COLO668 (cell line): ENCODE data around the gene NME7.
"Not testable (repeated sequence)": the region's sequence is repeated elsewhere in the genome, so short reads cannot be mapped to it uniquely, and the experiment has no call there.

Experiments used
- DNase-seq: peaks from one replicate; lab custom pipeline; 2025; ENCODE audit not compliant: unreplicated experiment; lab: John Stamatoyannopoulos, UW

The NME7 gene, protein sequence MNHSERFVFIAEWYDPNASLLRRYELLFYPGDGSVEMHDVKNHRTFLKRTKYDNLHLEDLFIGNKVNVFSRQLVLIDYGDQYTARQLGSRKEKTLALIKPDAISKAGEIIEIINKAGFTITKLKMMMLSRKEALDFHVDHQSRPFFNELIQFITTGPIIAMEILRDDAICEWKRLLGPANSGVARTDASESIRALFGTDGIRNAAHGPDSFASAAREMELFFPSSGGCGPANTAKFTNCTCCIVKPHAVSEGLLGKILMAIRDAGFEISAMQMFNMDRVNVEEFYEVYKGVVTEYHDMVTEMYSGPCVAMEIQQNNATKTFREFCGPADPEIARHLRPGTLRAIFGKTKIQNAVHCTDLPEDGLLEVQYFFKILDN

DNA sequence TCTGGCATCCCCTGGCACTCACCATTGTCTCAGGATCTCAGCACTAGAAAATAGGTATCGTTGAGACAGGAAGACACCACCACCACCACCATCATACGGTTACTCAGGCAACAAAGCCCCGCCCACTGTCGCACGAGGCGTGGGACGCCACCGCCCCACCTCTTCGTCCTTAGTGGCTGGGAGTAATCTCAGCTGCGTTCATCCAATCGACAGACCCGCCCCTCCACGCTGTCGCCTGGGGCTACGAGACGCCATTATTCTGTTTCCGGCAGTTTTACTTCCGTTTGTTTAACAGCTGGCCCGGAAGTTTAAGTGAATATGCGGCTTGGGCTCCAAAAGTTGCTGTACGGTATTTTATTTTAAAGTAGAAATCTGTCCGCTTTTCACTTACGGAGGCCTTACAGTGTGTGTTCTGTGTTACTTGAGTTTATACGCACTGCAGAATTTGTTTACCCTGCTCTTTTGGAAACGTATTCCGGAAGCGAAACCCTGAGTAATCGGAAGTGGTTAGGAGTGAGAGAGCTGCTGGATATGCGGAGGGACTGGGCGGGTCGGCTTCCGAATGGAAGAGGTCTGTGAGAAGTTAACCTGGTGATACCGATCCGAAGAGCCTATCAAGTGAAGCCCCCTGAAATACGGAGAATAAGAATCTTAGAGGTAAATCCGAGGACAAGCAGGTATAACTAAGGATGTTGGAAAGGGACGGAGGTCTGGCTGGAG, at the start of gene NME7, which contains the start of gene BLZF1:
TSS of gene NME7 (minus strand) at position 112 of the 720 bp plus-strand sequence. CDS start at position 25, 87 bp downstream.
TSS of gene BLZF1 (plus strand) at position 510 of the 720 bp plus-strand sequence. CDS start 1,328 bp downstream, outside the sequence.
- DNase-seq = peak; percentile 99

- DNase-seq = no peak
These were observed 47.4 kb upstream of the NME7 start for GRCh38 chr1:169414952-169415351.

GRCh38 chr1:169408340-169408739, 40.7 kb upstream of the NME7 start:
- DNase-seq = not testable (repeated sequence)

- not testable (repeated sequence) for DNase-seq
These were observed 35.0 kb upstream of the NME7 start for GRCh38 chr1:169402578-169402977.

DNA sequence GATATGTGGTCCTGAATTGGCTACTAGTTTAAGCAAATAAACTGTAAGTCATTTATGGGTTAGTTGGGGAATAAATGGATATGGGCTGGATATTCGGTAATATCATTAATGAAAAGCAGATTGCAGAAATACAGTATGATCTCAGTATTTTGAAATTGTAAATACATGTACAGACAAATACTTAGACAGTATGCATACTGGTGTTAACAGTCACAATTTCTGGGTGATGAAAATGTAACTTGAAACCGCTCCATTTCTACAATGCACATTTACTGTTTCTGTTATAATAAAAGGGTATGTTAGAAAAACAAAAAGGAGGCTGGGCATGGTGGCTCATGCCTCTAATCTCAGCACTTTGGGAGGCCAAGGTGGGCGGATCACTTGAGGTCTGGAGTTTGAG, 28.4 kb upstream of the NME7 start:
- DNase-seq = no peak

GRCh38 chr1:169392406-169392805, 24.8 kb upstream of the NME7 start:
- no peak for DNase-seq

DNA sequence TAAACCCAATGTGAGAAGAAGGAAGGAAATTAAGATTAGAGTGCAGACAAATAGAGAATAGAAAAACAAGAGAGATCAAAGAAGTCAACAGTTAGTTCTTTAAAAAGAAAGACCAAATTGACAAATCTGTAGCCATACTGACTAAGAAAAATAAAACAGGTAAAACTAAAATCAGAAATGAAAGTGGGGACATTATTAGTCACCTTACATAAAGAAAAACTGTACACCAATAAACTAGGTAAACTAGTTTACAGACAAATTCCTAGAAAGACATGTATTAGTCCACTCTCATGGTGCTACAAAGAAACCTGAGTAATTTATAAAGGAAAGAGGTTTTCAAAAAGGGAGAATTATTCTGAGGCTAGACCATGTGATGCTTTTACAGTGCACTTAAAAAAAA, 22.7 kb upstream of the NME7 start:
- no peak for DNase-seq

DNA sequence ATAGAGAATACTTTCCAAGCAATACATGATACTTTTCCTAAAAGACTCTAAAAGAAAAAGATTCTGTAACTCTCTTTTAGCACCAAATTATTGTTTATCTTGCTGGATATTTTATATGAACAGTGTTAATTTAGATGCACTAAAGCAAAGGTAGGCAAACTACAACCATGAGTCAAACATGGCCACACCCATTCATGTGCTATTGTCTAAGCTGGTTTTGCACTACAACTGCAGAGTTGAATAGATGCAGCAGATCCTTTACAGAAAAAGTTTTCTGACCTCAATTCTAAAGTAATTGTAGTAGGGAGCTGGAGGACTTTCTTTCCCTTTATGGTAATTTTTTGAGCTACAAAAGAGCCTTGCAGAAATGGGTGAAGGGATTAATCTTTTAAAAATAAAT, 19.8 kb upstream of the NME7 start:
- no peak for DNase-seq

DNA sequence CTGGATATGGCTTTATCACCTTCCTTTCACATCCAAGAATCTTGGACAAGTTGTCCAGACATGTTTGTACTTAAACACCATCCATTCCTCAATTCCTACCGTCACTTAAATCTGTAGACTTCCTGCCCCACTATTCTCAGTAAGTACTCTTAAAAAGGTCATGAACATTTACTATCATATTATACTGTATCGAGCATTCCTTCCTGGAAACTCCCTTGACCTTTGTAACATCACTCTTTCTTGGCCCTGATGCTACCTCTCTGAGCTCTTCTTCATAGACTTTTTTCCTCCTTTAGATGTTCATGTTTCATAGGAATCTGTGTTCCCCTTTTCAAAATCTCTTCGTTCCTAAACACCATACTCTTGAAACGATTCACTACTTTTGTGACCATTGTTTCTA, 15.9 kb upstream of the NME7 start:
- no peak for DNase-seq

GRCh38 chr1:169381162-169381561, 13.6 kb upstream of the NME7 start:
- DNase-seq = no peak

DNA sequence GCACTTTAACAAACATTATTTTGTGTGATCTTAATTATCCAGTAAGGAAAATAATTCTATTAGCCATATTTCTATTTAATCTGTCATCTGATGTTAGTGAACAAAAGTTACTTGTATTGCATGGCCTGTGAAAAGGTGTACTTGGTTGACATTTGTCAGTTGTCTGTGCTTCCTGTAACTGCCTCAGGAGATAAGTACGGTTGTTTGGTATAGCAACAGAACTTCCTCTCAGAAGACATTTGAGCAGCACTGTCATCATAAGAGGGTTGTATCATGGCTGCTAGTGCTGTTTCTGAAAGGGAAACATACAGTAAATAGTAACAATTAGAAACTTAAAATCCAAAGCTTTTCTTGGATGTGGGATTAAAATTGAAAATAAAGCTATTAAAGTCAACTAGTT, 3.8 kb upstream of the NME7 start:
- no peak for DNase-seq

DNA sequence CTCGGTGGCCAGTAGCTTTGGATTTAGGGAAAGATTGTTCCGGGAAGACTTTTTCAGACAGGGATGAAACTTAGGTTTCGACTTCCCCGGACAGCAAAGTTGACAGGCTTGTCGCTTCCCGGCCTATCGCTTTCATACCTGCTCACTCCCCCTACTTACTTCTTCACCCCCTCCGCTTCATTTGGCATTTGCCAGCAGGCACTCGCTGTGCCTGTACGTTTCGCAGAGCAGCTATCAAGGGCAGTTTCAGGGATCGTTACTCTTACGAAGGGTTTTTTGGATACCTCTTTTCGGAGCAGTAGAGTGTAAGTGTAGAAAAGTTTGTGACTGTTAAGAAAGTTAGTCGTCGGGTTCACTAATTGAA, 791 bp upstream of the NME7 start:
- DNase-seq = peak; percentile 24

GRCh38 chr1:169367096-169367685, 406 bp downstream of the NME7 start:
- DNase-seq = peak; percentile 15

DNA sequence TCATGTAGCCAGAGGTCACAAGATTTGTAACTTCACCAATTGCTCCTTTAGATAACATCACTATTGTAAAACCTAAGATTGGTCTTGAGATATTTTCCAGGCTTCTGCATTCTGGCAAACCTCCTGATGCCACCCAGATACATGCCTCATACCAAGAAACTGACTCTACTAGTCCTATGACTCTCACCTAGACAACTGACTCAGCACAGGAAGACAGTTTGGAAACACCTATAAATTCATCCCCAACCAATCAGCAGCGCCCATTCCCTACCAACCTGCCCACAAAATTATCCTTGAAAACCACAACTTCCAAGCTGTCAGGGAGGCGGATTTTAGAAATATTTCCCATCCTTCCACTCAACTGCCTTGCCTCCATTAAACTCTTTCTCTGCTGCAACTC, 2.6 kb downstream of the NME7 start:
- no peak for DNase-seq

DNA sequence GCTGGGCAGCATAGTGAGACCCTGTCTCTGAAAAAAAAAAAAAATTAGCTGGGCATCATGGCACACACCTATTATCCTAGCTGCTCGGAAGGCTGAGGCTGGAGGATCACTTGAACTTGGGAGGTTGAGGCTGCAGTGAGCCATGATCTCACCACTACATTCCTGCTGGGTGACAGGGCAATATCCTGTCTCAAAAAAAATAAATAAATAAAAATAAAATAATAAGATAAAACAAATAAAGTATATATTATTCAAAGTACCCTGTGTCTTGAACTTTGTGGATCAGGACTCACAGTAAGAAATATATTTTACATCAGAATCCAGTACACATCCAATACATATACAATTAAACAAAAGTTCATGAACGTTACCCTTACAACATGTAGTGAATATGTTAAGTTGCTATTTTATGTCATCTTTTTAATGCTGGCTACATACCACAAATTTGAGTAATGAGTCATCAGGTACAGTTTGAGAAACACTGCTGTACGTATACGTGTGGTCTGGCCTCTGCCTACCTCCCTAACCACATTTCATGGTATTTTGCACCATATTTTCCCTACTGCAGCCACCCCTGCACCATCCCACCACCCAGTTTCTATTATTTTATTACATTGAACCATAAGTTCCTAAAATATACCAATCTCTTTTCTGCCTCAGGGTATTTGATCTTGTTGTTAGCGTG, 4.4 kb downstream of the NME7 start:
- DNase-seq = no peak

GRCh38 chr1:169361281-169361680, 6.3 kb downstream of the NME7 start:
- DNase-seq = no peak

- DNase-seq = no peak
These were observed 7.2 kb downstream of the NME7 start for GRCh38 chr1:169360415-169360814.

DNA sequence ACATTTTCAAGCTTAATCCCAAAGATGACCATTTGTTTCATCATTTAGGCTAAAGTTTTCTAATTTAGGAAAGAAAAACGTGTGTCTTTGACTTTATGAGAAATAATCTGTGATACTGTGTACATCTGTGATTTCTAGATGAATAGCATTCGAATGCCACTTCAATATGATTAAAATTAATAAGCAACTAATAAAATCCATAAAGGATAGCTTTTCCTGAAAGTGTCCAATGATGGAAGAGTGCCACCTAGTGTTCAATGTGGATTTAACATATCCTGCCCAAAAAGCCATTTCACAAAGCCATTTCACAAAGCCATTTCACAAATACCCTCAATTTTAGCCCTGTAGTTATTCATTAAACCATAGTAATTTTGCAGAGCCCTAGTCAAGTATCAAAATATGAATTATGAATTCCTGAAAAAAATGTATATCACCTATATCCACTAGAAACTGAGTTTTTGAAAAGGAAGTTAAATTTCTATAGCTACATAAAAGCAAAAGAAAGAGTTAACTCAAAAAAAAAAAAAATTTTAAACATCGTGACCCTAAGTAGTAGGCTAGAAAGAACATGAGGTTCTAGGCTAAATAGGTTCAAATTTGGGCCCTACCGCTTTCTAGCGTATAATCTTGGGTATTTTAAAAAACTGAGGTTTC, 19.1 kb downstream of the NME7 start:
- peak; percentile 25 for DNase-seq

DNA sequence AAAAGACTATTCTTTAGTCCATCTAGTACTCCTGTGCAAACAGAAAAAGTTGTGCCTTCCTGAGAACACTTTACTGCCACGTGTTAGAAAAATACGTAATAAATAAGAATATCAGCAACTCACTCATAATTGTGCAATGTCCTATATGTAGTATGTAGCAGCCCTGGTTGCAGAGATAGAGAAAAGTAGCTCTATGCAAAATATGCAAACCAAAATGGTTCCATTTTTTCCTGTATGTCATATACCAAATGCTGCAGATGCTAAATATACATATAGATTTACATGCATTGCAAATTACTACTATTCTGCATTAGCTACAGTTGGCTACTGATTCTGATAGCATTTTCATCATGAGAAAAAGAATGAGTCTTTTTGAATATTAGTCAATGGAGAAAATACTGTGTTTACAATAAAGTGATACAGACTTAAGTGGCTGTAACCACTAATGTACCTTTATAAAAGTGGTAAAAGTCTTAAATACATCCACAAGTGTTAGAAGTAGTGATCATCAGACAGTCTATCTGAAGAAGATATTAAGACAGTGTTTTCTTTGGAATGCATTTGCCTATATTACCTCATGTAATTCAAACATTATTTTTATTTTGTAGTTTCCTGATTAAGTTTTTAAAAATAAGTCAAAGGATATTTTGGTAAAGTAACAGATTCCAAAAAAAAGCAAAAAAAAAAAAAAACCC, 19.8 kb downstream of the NME7 start:
- DNase-seq = no peak

- DNase-seq = no peak
These were observed 21.5 kb downstream of the NME7 start for GRCh38 chr1:169346036-169346589.
